Activated T-cell treated with anti-CD3 and anti-CD28 coated beads, Interleukin-2, amount 50 U/mL, for 1 hour (primary cell): ENCODE measurements around the gene PRKCA.

ENCODE experiments used
- DNase-seq: peaks from one replicate; pipeline ENCODE4 v3.0.0-alpha.2; 2020

PRKCA gene

GRCh38 chr17:66416207-66416940, 114.0 kb downstream of the PRKCA start:
- no peak for DNase-seq

- DNase-seq: no peak
Observed at GRCh38 chr17:66417300-66417719, 114.9 kb downstream of the PRKCA start.

GRCh38 chr17:66420961-66421371, 118.6 kb downstream of the PRKCA start:
- no peak for DNase-seq

GRCh38 chr17:66422186-66422585, 119.8 kb downstream of the PRKCA start:
- DNase-seq: no peak

- no peak for DNase-seq
Observed at GRCh38 chr17:66423056-66423955, 120.9 kb downstream of the PRKCA start.

GRCh38 chr17:66425756-66426396, 123.5 kb downstream of the PRKCA start:
- no peak for DNase-seq

GRCh38 chr17:66426397-66427033, 124.1 kb downstream of the PRKCA start:
- DNase-seq: peak; percentile 30

- DNase-seq: no peak
Observed at GRCh38 chr17:66427134-66427533, 124.7 kb downstream of the PRKCA start.

GRCh38 chr17:66429680-66430079, 127.3 kb downstream of the PRKCA start:
- DNase-seq: no peak

- no peak for DNase-seq
Observed at GRCh38 chr17:66430846-66431795, 128.7 kb downstream of the PRKCA start.

GRCh38 chr17:66431910-66432309, 129.5 kb downstream of the PRKCA start:
- no peak for DNase-seq

- no peak for DNase-seq
Observed at GRCh38 chr17:66432411-66432957, 130.1 kb downstream of the PRKCA start.

GRCh38 chr17:66432996-66433551, 130.7 kb downstream of the PRKCA start:
- no peak for DNase-seq

- no peak for DNase-seq
Observed at GRCh38 chr17:66435182-66435581, 132.8 kb downstream of the PRKCA start.

- no peak for DNase-seq
Observed at GRCh38 chr17:66436631-66437030, 134.2 kb downstream of the PRKCA start.

GRCh38 chr17:66437476-66438026, 135.1 kb downstream of the PRKCA start:
- DNase-seq: no peak

GRCh38 chr17:66438101-66438500, 135.7 kb downstream of the PRKCA start:
- no peak for DNase-seq

- DNase-seq: no peak
Observed at GRCh38 chr17:66441101-66441661, 138.8 kb downstream of the PRKCA start.

- DNase-seq: no peak
Observed at GRCh38 chr17:66443166-66443565, 140.8 kb downstream of the PRKCA start.

- no peak for DNase-seq
Observed at GRCh38 chr17:66443606-66444005, 141.2 kb downstream of the PRKCA start.
